Occipital lobe (tissue), 2 donors: ENCODE data around the gene NDUFS2. TPM values are rescaled to one million over a fixed set of nuclear protein-coding genes. Genes with fewer than 3 reads are reported as not detected.
A peak's percentile ranks its signal among the peaks of the same experiment; 100 is the strongest.

Source experiments
- DNase-seq: peaks from one replicate; lab custom pipeline; 2025; lab: John Stamatoyannopoulos, UW
- total RNA-seq: library from RNA; depleted of rRNA; stranded (reverse); fragments of >200 nt; gene quantifications from one replicate; pipeline ENCODE4 v1.2.3, GENCODE V29; 2014

The NDUFS2 gene
- 85.2 TPM for total RNA-seq

GRCh38 chr1:161201836-161202712 is at the start of gene NDUFS2:
Gene NDUFS2, plus strand, starts transcription at chr1:161202367. Its CDS starts 19 bp downstream, at chr1:161202386.
- DNase-seq, result peak; percentile 97

- DNase-seq, result no peak
These were observed 49.0 kb upstream of the NDUFS2 start for GRCh38 chr1:161153176-161153575.

GRCh38 chr1:161153682-161154337 is 48.4 kb upstream of the NDUFS2 start, which contains the start of gene UFC1:
Gene UFC1, plus strand, starts transcription at chr1:161153978. Its CDS starts 20 bp downstream, at chr1:161153998.
- peak; percentile 73 for DNase-seq

- DNase-seq, result no peak
These were observed 44.3 kb upstream of the NDUFS2 start for GRCh38 chr1:161157867-161158266.

- no peak for DNase-seq
These were observed 43.7 kb upstream of the NDUFS2 start for GRCh38 chr1:161158316-161159010.

- DNase-seq, result peak; percentile 83
These were observed 42.9 kb upstream of the NDUFS2 start, which contains the start of gene USP21 for GRCh38 chr1:161159087-161159912. Gene USP21, plus strand, starts transcription at chr1:161159500. Its CDS starts 1,141 bp downstream, at chr1:161160641.

GRCh38 chr1:161159913-161160243 is 42.3 kb upstream of the NDUFS2 start:
- no peak for DNase-seq

GRCh38 chr1:161160671-161161145 is 41.5 kb upstream of the NDUFS2 start:
- no peak for DNase-seq

GRCh38 chr1:161161652-161162051 is 40.5 kb upstream of the NDUFS2 start:
- no peak for DNase-seq

GRCh38 chr1:161162052-161162451 is 40.1 kb upstream of the NDUFS2 start:
- no peak for DNase-seq

GRCh38 chr1:161162806-161163205 is 39.4 kb upstream of the NDUFS2 start:
- no peak for DNase-seq

GRCh38 chr1:161163793-161164192 is 38.4 kb upstream of the NDUFS2 start:
- DNase-seq, result no peak

- DNase-seq, result no peak
These were observed 37.1 kb upstream of the NDUFS2 start for GRCh38 chr1:161164901-161165610.

GRCh38 chr1:161165742-161166668 is 36.2 kb upstream of the NDUFS2 start, which contains the start of gene PPOX:
Gene PPOX, plus strand, starts transcription at chr1:161166426. Its CDS starts 422 bp downstream, at chr1:161166848.
- peak; percentile 99 for DNase-seq

GRCh38 chr1:161166669-161167548 is 35.3 kb upstream of the NDUFS2 start:
- no peak for DNase-seq

GRCh38 chr1:161168906-161169305 is 33.3 kb upstream of the NDUFS2 start:
- DNase-seq, result no peak

GRCh38 chr1:161171191-161171590 is 31.0 kb upstream of the NDUFS2 start:
- no peak for DNase-seq

- DNase-seq, result no peak
These were observed 30.5 kb upstream of the NDUFS2 start for GRCh38 chr1:161171696-161172095.
